Measurements from ENCODE around the gene ATN1. TPM values are rescaled to one million over a fixed set of nuclear protein-coding genes. Genes with fewer than 3 reads are reported as not detected.

The ATN1 gene
- total and polyA plus RNA-seq, 2 of the 8 experiments (the other 6 are each of a cell fraction or from before 2014, with no cell fraction given), result 20.6 to 73.4 TPM

- TF ChIP-seq SP1 (IDR thresholded peaks at IDR 0.05; ENCODE audit: low read depth, low read length) (peak; percentile 77), KDM4A (IDR thresholded peaks at IDR 0.05; ENCODE audit: low read depth, low read length, severe bottlenecking) (peak; percentile 95), ASH2L (IDR thresholded peaks at IDR 0.05; ENCODE audit: low read length) (peak; percentile 68), HDAC6 (IDR thresholded peaks at IDR 0.05; ENCODE audit: low read depth, low read length) (no peak), TAF1 (IDR thresholded peaks at IDR 0.05; ENCODE audit: low read depth, low read length) (peak; percentile 83), CHD7 (IDR thresholded peaks at IDR 0.05; ENCODE audit: insufficient replicate concordance, low read length) (no peak), RNF2 (IDR thresholded peaks at IDR 0.05; ENCODE audit: borderline replicate concordance, low read depth, low read length, missing control alignments, poor library complexity, severe bottlenecking) (no peak), USF2 (IDR thresholded peaks at IDR 0.05; ENCODE audit: low read length) (no peak; the same call in 1 of the 2 replicates)
These were observed 10.0 kb downstream of the ATN1 start (continued) for GRCh38 chr12:6937481-6938352.

Measured in H1 (cell line).